HG02642 (cell line): Measurements from ENCODE around the gene MRPL18.

Source experiments
- ATAC-seq: cut with Tn5 transposase; IDR thresholded peaks from one replicate; pipeline ENCODE4 v1.9.1; 2021; ENCODE audit warnings: mild to moderate bottlenecking; ENCODE audit not compliant: unreplicated experiment, poor library complexity

MRPL18 gene

GRCh38 chr6:159836718-159837490 lies 46.6 kb downstream of the MRPL18 start:
- no peak for ATAC-seq

DNA sequence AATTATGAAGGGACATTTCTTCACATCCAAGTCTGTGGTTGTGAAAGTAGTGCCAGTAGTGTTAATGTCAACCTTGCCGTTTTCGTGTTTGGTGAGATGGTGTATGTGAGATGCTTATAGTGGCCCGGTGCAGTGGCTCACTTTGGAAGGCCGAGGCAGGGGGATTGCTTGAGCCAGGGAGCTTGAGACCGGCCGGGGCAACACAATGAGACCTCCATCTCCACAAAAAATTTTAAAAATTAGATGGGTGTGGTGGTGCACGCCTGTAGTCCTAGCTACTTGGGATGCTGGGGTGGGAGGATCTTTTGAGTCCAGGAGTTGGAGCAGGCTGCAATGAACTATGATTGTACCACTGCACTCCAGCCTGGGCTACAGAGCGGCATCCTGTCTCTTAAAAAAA lies 47.2 kb downstream of the MRPL18 start:
- ATAC-seq = no peak

DNA sequence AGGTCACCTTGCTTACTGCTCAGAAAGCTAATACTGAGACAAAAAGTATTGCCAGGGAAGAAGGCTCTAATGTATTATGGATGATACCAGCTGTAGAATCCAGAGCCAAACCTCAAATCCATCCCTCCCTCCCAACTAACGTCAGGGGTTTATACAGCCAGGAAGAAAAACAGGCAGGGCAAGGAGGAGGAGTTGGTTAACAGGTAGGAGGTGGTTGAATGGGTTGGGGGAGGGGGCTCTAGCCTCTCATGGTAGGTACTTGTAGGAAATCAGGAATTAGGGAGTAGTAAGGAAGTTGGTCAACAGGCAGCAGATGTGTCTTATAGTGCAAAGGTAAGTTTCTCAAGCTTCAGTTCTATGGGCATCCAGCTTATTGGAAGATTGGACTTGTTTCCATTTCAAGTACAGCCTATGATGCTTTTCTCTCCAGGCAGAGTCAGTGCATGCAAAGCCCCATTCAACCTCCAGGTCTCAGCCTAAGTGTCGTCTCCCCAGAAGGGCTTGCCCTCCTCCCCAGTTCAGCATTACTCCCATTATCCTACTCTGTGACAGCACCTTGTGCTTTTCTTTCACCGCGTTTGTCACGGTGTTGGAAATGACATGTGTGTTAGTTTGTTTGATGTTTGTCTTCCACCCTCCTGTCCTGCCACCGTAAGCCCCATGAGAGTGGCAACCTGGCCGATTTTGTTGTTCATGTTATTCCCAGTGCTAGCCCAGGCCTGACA lies 47.9 kb downstream of the MRPL18 start:
- ATAC-seq = no peak

- ATAC-seq = no peak
Observed at GRCh38 chr6:159842035-159842434, 51.8 kb downstream of the MRPL18 start.

DNA sequence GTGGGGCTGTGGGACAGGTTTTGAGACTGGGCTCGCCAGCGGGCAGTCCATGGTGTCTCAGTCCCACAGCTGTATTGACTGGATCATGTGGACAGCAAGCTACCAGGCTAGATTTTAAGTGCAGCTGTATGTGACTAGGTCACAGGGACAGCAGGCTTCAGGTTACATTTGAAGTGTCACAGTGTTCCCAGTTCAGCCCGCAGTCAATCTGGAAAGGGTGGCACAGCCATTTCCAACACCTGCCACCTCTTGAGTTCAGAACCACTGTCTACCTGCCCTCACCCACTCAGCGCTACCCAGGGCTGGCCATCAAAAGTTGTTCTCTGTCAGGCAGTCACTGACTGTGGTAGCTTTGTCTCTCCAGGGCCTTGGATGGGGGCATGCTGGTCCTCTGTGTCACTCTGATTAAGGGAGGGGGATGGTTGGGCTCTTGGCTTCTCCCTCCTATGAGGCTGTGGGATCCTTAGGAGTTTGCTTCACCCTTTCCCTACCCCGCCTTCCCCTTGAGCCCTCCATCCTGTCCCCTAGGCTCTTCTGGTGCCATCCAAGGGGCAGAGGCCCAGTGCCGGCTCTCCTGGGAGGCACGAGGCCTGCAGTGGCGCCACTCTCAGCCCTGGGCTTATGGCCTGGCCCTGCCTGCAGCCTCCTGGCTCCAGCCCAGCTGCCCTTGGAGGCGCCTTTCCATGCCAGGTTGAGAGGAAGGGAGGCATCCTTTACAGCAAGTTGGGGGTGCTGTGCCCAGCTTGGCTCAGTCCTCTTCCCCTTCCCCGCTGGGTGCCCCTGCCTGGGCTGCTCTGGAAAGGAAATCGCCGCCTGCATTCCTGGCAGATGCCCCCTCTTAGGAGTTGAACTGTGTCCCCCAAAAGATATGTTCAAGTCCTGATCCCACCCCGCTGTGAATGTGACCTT lies 54.7 kb downstream of the MRPL18 start:
- ATAC-seq = no peak
